Endothelial cell of umbilical vein (primary cell): ENCODE results near the gene TNFSF9. TPM values are rescaled to one million over a fixed set of nuclear protein-coding genes. Genes with fewer than 3 reads are reported as not detected.

ENCODE experiments used
- BruUV-seq: library from RNA; stranded (reverse); fragments of 400-500 nt; replicated peaks from 2 replicates; lab custom pipeline; 2021; lab: Mats Ljungman, UMichigan
- CTCF ChIA-PET: fragments of 300-600, 350-600 bp; sonication (Branson Sonifier 250); formaldehyde crosslinking; loops from one replicate; lab custom pipeline; 2021; ENCODE audit warnings: antibody characterized with exemption, inconsistent platforms; lab: Charles Lee
- POLR2A ChIA-PET: fragments of 300-600, 350-600 bp; sonication (Branson Sonifier 250); formaldehyde crosslinking; loops from one replicate; lab custom pipeline; 2021; ENCODE audit warnings: antibody characterized with exemption, inconsistent platforms; lab: Charles Lee
- DNase-seq: peaks from one replicate; pipeline ENCODE4 v3.0.0-alpha.2; 2011; ENCODE audit warnings: low read depth, low spot score
- FAIRE-seq: peaks from 2 replicates; lab custom pipeline; 2011; peaks lifted over from hg19 to GRCh38; lab: Jason Lieb, UNC
- H2AFZ ChIP-seq: 2 replicates; pipeline ENCODE4 v1.6.0; 2012; ENCODE audit warnings: low read depth, low read length, control low read depth, inconsistent platforms
- H3K27ac ChIP-seq: 2 replicates; pipeline ENCODE4 v1.5.1; 2011; ENCODE audit warnings: low read depth, mild to moderate bottlenecking, control low read depth, low read length, moderate library complexity; ENCODE audit not compliant: insufficient read depth
- H3K27me3 ChIP-seq, 2 experiments: 2 replicates each; pipeline versions ENCODE4 v1.6.0 to v1.6.1; 2011; ENCODE audit warnings: low read length in 2 of 2, mixed read lengths in 1 of 2; ENCODE audit not compliant: control insufficient read depth in 2 of 2, insufficient read depth in 2 of 2
- H3K36me3 ChIP-seq, 2 experiments: 2 replicates in 1 of 2; 3 replicates in 1 of 2; pipeline ENCODE4 v1.5.1; 2011; ENCODE audit warnings: low read length in 2 of 2, mild to moderate bottlenecking in 1 of 2, moderate library complexity in 1 of 2; ENCODE audit not compliant: control insufficient read depth in 2 of 2, insufficient read depth in 2 of 2; ENCODE audit errors: extremely low read depth in 1 of 2
- H3K4me1 ChIP-seq: 3 replicates; pipeline ENCODE4 v1.5.1; 2011; ENCODE audit warnings: mild to moderate bottlenecking, low read length; ENCODE audit not compliant: control insufficient read depth, insufficient read depth; ENCODE audit errors: extremely low read depth
- H3K4me2 ChIP-seq: 2 replicates; pipeline ENCODE4 v1.6.1; 2011; ENCODE audit warnings: low read length, control low read depth, mixed read lengths; ENCODE audit not compliant: insufficient read depth
- H3K4me3 ChIP-seq, 3 experiments: fragments of 200-600 bp in 1 of 3; sonication (generic), shearing (Covaris generic) in 1 of 3; replicated peaks in 1 of 3; 2 replicates each; pipeline ENCODE4 v1.5.1; 2011 to 2016; ENCODE audit warnings: control low read depth in 3 of 3, low read length in 3 of 3, mild to moderate bottlenecking in 2 of 3, inconsistent platforms in 1 of 3, low read depth in 1 of 3, moderate library complexity in 1 of 3; ENCODE audit not compliant: insufficient read depth in 1 of 3
- H3K79me2 ChIP-seq: 2 replicates; pipeline ENCODE4 v1.6.0; 2012; ENCODE audit warnings: low read length, inconsistent platforms; ENCODE audit not compliant: control insufficient read depth, insufficient read depth
- H3K9ac ChIP-seq: replicated peaks from 2 replicates; pipeline ENCODE3; 2011; ENCODE audit warnings: low read length, control low read depth; ENCODE audit not compliant: insufficient read depth; ENCODE audit errors: extremely low read depth
- H3K9me1 ChIP-seq: replicated peaks from 3 replicates; pipeline ENCODE4 v1.6.0; 2011; ENCODE audit warnings: mild to moderate bottlenecking, low read length; ENCODE audit not compliant: control insufficient read depth, insufficient read depth; ENCODE audit errors: extremely low read depth
- H3K9me3 ChIP-seq: replicated peaks from 2 replicates; pipeline ENCODE4 v1.5.1; 2012; ENCODE audit warnings: low read length, inconsistent platforms; ENCODE audit not compliant: control insufficient read depth, insufficient read depth
- H4K20me1 ChIP-seq: replicated peaks from 2 replicates; pipeline ENCODE3; 2011; ENCODE audit warnings: mild to moderate bottlenecking, low read length; ENCODE audit not compliant: control insufficient read depth, insufficient read depth; ENCODE audit errors: extremely low read depth
- EZH2 ChIP-seq: IDR thresholded peaks from 2 replicates; pipeline ENCODE4 v1.6.1; 2012; ENCODE audit warnings: borderline replicate concordance, low read depth, mild to moderate bottlenecking, moderate library complexity, low read length, inconsistent platforms; ENCODE audit not compliant: severe bottlenecking
- FOS ChIP-seq: IDR thresholded peaks from 2 replicates; pipeline ENCODE4 v1.6.1; 2011; ENCODE audit warnings: mild to moderate bottlenecking, low read length, moderate library complexity, borderline replicate concordance; ENCODE audit not compliant: insufficient read depth
- GATA2 ChIP-seq: IDR thresholded peaks from 2 replicates; pipeline ENCODE4 v1.7.0; 2011; ENCODE audit warnings: low read depth, mild to moderate bottlenecking, moderate library complexity, mixed read lengths, low read length; ENCODE audit not compliant: insufficient read length, insufficient read depth
- JUN ChIP-seq: IDR thresholded peaks from 2 replicates; pipeline ENCODE4 v1.6.1; 2011; ENCODE audit warnings: borderline replicate concordance, low read depth; ENCODE audit not compliant: insufficient read length, insufficient read depth
- MYC ChIP-seq: IDR thresholded peaks from one replicate; pipeline ENCODE4 v1.6.1; 2011; ENCODE audit warnings: mild to moderate bottlenecking, low read depth, low read length
- POLR2A ChIP-seq: IDR thresholded peaks from 2 replicates; pipeline ENCODE4 v1.6.1; 2012; ENCODE audit warnings: low read depth, mild to moderate bottlenecking, control low read depth, low read length
- POLR2AphosphoS5 ChIP-seq: IDR thresholded peaks from 2 replicates; pipeline ENCODE4 v1.6.1; 2012; ENCODE audit warnings: low read depth, mild to moderate bottlenecking, control low read depth, low read length, moderate library complexity; ENCODE audit not compliant: insufficient read depth
- dilution Hi-C: fragments of 300-500 bp; cut with MboI; formaldehyde crosslinking; loops from one replicate; pipeline ENCODE4 v1.15.0; 2019; ENCODE audit warnings: low sequenced_read_pairs; ENCODE audit not compliant: extremely low pct_ligation_motif_present
- intact Hi-C: fragments of 100-400 bp; cut with micrococcal nuclease; formaldehyde crosslinking; loops from one replicate; pipeline ENCODE4 v1.10.0; 2022
- polyA plus RNA-seq, 4 experiments: library from polyadenylated mRNA; depleted of rRNA in 3 of 4; stranded (reverse) in 3 of 4; unstranded in 1 of 4; fragments of >200 nt; gene quantifications; 2 replicates each; pipeline versions ENCODE4 v1.2.1 to v1.2.3, GENCODE V29; 2011 to 2012; ENCODE audit warnings: missing spikeins in 1 of 4
- total RNA-seq: library from RNA; stranded (reverse); gene quantifications from 2 replicates; pipeline ENCODE4 v1.2.3, GENCODE V29; 2021
- TF ChIP-seq, protein P1 (sequence below): IDR thresholded peaks from 2 replicates; pipeline ENCODE4 v1.6.1; 2011; ENCODE audit not compliant: insufficient read depth, insufficient read length
- TF ChIP-seq, protein P2 (sequence below), 2 donors: IDR thresholded peaks; 1 replicate in 1 of 2; 2 replicates in 1 of 2; pipeline ENCODE4 v1.5.1; 2011; ENCODE audit warnings: low read length in 2 of 2, mild to moderate bottlenecking in 2 of 2, moderate library complexity in 2 of 2, control low read depth in 1 of 2, inconsistent platforms in 1 of 2, low read depth in 1 of 2; ENCODE audit not compliant: insufficient read depth in 1 of 2; ENCODE audit errors: extremely low read depth in 1 of 2

The TNFSF9 gene
- total and polyA plus RNA-seq, 2 donors (not counting 3 experiments of a cell fraction or from before 2014, with no cell fraction given): 0.52 to 0.53 TPM

DNA sequence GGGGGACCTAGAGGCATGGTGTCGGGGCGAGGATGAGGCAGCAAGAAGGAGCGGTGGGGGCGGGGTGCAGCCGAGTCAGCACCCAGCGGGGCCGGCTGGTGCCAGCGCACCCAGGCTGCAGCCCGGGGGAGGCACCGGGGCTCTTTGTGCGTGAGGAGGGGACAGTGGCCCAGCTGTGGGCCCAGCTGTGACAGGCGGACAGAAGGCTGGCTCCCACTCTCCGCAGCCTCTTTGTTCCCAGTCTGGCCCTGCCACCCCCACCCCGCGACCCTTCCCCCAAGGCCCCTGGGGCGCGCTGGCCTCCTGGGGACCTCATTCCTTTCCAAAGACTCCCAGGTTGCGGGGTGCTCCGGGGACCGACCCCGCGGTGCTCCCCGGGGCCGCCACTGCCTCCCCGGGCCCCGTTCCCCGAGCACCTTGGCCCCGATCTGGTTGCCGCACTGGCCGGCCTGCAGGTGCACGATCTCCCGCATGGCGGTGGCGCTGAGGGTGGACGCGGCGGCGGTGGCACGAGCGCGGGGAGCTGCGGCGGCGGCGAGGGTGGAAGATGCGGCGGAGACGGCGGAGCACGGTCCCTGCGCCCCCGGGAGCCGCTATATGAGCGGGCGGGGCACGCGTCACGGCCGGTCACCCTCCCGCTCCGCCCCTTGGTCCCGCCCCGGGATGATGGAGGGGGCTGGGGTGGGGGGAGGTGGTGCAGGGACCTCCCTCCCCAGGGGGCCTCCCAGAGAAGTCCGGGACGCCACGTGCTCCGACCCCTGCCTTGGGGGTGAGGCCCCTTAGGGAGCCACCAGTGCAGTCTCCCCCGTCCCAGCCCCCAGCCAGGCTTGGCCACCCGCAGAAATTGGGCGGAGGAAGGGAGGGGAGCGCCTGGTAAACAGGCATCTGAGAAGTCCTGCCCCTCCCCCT is 28.8 kb upstream of the TNFSF9 start, which contains the start of gene TUBB4A:
Gene TUBB4A (minus strand): TSS at position 570 of the 909 bp plus-strand sequence. CDS start 97 bp downstream, at position 473.
- H3K4me2 ChIP-seq: no peak within 1 kb of the TSS
- no peak within 1 kb of the TSS for H3K9ac ChIP-seq
- no peak for DNase-seq
- H3K36me3 ChIP-seq: no peaks in the 10 kb centered on the region
- no peaks in the 10 kb centered on the region for H3K4me1 ChIP-seq
- TF ChIP-seq, protein P1, sequence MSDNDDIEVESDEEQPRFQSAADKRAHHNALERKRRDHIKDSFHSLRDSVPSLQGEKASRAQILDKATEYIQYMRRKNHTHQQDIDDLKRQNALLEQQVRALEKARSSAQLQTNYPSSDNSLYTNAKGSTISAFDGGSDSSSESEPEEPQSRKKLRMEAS: no peak
- TF ChIP-seq EZH2 (peak; percentile 88), FOS (no peak)
- dilution Hi-C loops (no loop called here), intact Hi-C loops (no loop called here)
- no peaks in the 10 kb centered on the region for H3K9me1 ChIP-seq
- H3K4me3 ChIP-seq: no peak within 1 kb of the TSS
- POLR2A ChIA-PET: no interaction called here
- H3K27me3 ChIP-seq: peaks cover 16 to 24% of the 10 kb centered on the region in 2 experiments
- H4K20me1 ChIP-seq: no peaks in the 10 kb centered on the region
- H3K79me2 ChIP-seq: no peaks in the 10 kb centered on the region
- H2AFZ ChIP-seq: no peak within 1 kb of the TSS
- no peak within 1 kb of the TSS for H3K27ac ChIP-seq
- CTCF ChIA-PET: no interaction called here
- no peak for FAIRE-seq
- no peaks in the 10 kb centered on the region for H3K9me3 ChIP-seq
- no TSS peak for BruUV-seq

DNA sequence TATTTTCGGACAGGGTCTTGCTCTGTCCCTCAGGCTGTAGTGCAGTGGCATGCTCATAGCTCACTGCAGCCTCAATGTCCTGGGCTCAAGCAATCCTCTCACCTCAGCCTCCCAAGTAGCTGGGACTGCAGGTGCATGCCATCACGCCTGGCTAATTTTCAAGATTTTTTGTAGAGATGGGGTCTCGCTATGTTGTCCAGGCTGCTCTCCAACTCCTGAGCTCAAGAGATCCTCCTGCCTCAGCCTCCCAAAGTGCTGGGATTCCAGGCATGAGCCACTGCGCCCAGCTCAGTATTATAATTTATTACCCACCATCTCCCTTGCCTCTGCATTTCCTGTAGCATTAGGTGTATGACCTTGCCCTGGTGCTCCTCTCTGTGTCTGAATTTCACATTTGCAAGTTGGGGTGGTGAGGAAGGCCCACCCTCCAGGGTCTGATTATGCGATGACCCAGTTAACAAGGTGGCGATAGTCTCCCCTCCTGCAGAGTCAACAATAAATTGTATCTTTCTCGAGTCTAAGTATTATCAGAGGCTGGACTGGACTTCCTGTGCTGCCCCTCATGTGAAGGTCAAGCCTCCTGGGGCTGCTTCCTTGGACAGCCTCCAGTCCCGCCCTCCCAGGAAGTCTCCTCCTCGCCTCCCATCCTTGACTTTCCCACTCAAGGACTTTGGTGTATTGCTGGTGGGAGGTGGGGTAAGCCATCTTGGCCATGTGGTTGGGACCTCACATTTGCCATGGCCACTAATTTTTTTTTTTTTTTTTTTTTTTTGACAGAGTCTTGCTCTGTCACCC is 27.2 kb upstream of the TNFSF9 start:
- intact Hi-C loops (no loop called here), dilution Hi-C loops (no loop called here)
- no peak overlapping the region for H3K4me2 ChIP-seq
- no peak overlapping the region for H3K27ac ChIP-seq
- H3K36me3 ChIP-seq: no peaks in the 10 kb centered on the region
- H4K20me1 ChIP-seq: no peaks in the 10 kb centered on the region
- no peaks in the 10 kb centered on the region for H3K4me1 ChIP-seq
- TF ChIP-seq, protein P2, sequence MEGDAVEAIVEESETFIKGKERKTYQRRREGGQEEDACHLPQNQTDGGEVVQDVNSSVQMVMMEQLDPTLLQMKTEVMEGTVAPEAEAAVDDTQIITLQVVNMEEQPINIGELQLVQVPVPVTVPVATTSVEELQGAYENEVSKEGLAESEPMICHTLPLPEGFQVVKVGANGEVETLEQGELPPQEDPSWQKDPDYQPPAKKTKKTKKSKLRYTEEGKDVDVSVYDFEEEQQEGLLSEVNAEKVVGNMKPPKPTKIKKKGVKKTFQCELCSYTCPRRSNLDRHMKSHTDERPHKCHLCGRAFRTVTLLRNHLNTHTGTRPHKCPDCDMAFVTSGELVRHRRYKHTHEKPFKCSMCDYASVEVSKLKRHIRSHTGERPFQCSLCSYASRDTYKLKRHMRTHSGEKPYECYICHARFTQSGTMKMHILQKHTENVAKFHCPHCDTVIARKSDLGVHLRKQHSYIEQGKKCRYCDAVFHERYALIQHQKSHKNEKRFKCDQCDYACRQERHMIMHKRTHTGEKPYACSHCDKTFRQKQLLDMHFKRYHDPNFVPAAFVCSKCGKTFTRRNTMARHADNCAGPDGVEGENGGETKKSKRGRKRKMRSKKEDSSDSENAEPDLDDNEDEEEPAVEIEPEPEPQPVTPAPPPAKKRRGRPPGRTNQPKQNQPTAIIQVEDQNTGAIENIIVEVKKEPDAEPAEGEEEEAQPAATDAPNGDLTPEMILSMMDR (IDR thresholded peaks at IDR 0.05; ENCODE audit: extremely low read depth in 1 of 2, insufficient read depth in 1 of 2, low read depth in 1 of 2, low read length in 2 of 2): no peak
- TF ChIP-seq JUN (no peak), EZH2 (no peak), MYC (no peak), FOS (no peak), POLR2AphosphoS5 (no peak), POLR2A (no peak), GATA2 (no peak)
- TF ChIP-seq, protein P1: no peak
- no peaks in the 10 kb centered on the region for H3K9me3 ChIP-seq
- no peak for FAIRE-seq
- peaks cover 16 to 24% of the 10 kb centered on the region in 2 experiments for H3K27me3 ChIP-seq
- H2AFZ ChIP-seq: no peak overlapping the region
- no peak overlapping the region for H3K9ac ChIP-seq
- H3K79me2 ChIP-seq: no peaks in the 10 kb centered on the region
- no peak for DNase-seq
- H3K9me1 ChIP-seq: no peaks in the 10 kb centered on the region
- POLR2A ChIA-PET: no interaction called here
- BruUV-seq: no TSS peak
- H3K4me3 ChIP-seq: no peak overlapping the region
- CTCF ChIA-PET: interaction anchor here (1.1 kb wide), 1 partner anchor 21 kb away, joined by 3 read pairs; no protein-coding TSS in a partner anchor
